Measurements from ENCODE around the gene MECP2. TPM values are rescaled to one million over a fixed set of nuclear protein-coding genes. Genes with fewer than 3 reads are reported as not detected.
"Not testable (repeated sequence)": the region's sequence is repeated elsewhere in the genome, so short reads cannot be mapped to it uniquely, and the experiment has no call there.

Gene MECP2
- total RNA-seq, 4 donors from 2014 or later, result 65.1 to 87.8 (median 82.5) TPM

- 33 to 46% methylated on average over 3 to 4 of the region's 5 CpGs for WGBS, 2 donors (ENCODE audit: low coverage in 1 of 2)
- no peaks in the 10 kb centered on the region for H3K9me3 ChIP-seq
- no peak for ATAC-seq
Measured at GRCh38 chrX:154000051-154000450, 97.5 kb downstream of the MECP2 start.

GRCh38 chrX:153999359-154000037 is 98.0 kb downstream of the MECP2 start:
- ATAC-seq, result no peak
- H3K27me3 ChIP-seq, result no peaks in the 10 kb centered on the region
- no peaks in the 10 kb centered on the region for H3K4me1 ChIP-seq
- 72% methylated on average over 4 of the region's 19 CpGs; no CpG with 5 or more reads in 1 of the 2 donors for WGBS, 2 donors (ENCODE audit: low coverage in 1 of 2)
- no peak overlapping the region for H3K4me3 ChIP-seq
- no peak overlapping the region for H3K27ac ChIP-seq
- H3K9me3 ChIP-seq, result no peaks in the 10 kb centered on the region
- no peaks in the 10 kb centered on the region for H3K36me3 ChIP-seq
- no peak for TF ChIP-seq POLR2AphosphoS5 (IDR thresholded peaks at IDR 0.05)
- no peak for TF ChIP-seq POLR2A (IDR thresholded peaks at IDR 0.05)
- no peak for TF ChIP-seq CTCF (IDR thresholded peaks at IDR 0.05)
- no peak for TF ChIP-seq EP300 (IDR thresholded peaks at IDR 0.05)

More at GRCh38 chrX:154000051-154000450, 97.5 kb downstream of the MECP2 start:
- H3K27me3 ChIP-seq, result no peaks in the 10 kb centered on the region
- TF ChIP-seq EP300 (IDR thresholded peaks at IDR 0.05), result no peak
- no peak for TF ChIP-seq POLR2AphosphoS5 (IDR thresholded peaks at IDR 0.05)
- TF ChIP-seq POLR2A (IDR thresholded peaks at IDR 0.05), result no peak
- no peak for TF ChIP-seq CTCF (IDR thresholded peaks at IDR 0.05)
- H3K4me3 ChIP-seq, result no peak overlapping the region
- no peaks in the 10 kb centered on the region for H3K36me3 ChIP-seq
- no peaks in the 10 kb centered on the region for H3K4me1 ChIP-seq
- H3K27ac ChIP-seq, result no peak overlapping the region

- Histone ChIP-seq H3K27ac (no peak overlapping the region), H3K4me3 (no peak overlapping the region), H3K27me3 (no peaks in the 10 kb centered on the region), H3K9me3 (no peaks in the 10 kb centered on the region), H3K4me1 (no peaks in the 10 kb centered on the region), H3K36me3 (no peaks in the 10 kb centered on the region)
- ATAC-seq, result no peak
- WGBS, 2 donors (ENCODE audit: low coverage in 1 of 2), result 93 to 100% methylated on average over 6 of the region's 8 CpGs
- no peak for TF ChIP-seq POLR2AphosphoS5 (IDR thresholded peaks at IDR 0.05)
- TF ChIP-seq POLR2A (IDR thresholded peaks at IDR 0.05), result no peak
- TF ChIP-seq EP300 (IDR thresholded peaks at IDR 0.05), result no peak
- TF ChIP-seq CTCF (IDR thresholded peaks at IDR 0.05), result no peak
Measured at GRCh38 chrX:153995504-153995903, 102.0 kb downstream of the MECP2 start.

- no CpG with 5 or more reads among the region's 5 CpGs for WGBS, 2 donors (ENCODE audit: low coverage in 1 of 2)
- H3K36me3 ChIP-seq, H3K27ac ChIP-seq, ATAC-seq, H3K9me3 ChIP-seq, H3K27me3 ChIP-seq, H3K4me1 ChIP-seq, H3K4me3 ChIP-seq: not testable (repeated sequence)
Measured at GRCh38 chrX:153994398-153994797, 103.1 kb downstream of the MECP2 start.

- Histone ChIP-seq H3K36me3 (no peaks in the 10 kb centered on the region), H3K4me1 (no peaks in the 10 kb centered on the region), H3K27ac (no peak overlapping the region), H3K27me3 (no peaks in the 10 kb centered on the region), H3K4me3 (no peak overlapping the region), H3K9me3 (no peaks in the 10 kb centered on the region)
- no peak for TF ChIP-seq POLR2A (IDR thresholded peaks at IDR 0.05)
- TF ChIP-seq CTCF (IDR thresholded peaks at IDR 0.05), result no peak
- no peak for TF ChIP-seq EP300 (IDR thresholded peaks at IDR 0.05)
- TF ChIP-seq POLR2AphosphoS5 (IDR thresholded peaks at IDR 0.05), result no peak
- 81 to 88% methylated on average over 6 to 7 of the region's 10 CpGs for WGBS, 2 donors (ENCODE audit: low coverage in 1 of 2)
- ATAC-seq, result no peak
Measured at GRCh38 chrX:153993978-153994377, 103.5 kb downstream of the MECP2 start.
